PC-9 (cell line): ENCODE data around the gene CXCR5.

Experiments used
- EZH2 ChIP-seq: fragments of 200-600 bp; sonication (generic); IDR thresholded peaks from 2 replicates; pipeline ENCODE4 v1.8.0; 2017; ENCODE audit warnings: antibody characterized with exemption, low read depth
- TF ChIP-seq, protein P1 (sequence below): fragments of 200-600 bp; sonication (generic); conservative IDR thresholded peaks from 2 replicates; pipeline ENCODE4 v1.6.1; 2017; ENCODE audit warnings: mixed run types, antibody characterized with exemption, mild to moderate bottlenecking, moderate library complexity

DNA sequence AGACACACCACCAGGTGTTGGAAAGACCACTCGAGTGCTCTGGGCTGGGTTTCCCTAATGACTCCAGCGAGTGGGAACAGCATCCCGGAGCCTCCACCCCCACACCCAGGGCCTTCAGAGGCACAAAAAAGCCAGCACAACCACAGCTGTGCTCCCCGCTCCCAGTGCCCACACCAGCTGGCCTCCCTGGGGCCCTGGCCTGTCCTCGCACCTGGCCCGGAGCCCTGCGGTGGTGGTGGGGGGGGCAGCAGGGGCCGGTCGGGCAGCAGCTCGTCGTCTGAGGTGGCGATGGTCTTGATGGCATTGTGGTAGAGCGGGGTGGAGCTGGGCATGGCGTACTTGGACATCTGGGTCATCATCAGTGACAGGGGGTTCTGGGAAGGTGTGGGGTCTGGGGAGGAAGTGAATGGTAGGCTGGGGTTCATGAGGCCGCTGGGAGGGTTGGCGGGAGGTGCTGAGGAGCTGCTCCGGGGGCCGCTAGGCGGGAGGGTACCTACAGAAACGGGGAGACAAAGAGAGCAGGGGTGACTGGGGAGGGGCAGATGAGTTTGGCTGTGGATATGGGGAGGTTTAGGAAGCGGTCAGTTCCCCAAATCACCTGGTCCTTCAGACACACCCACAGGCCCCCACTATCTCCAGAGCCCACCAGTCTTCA is 16.1 kb downstream of the CXCR5 start:
- TF ChIP-seq, protein P1, sequence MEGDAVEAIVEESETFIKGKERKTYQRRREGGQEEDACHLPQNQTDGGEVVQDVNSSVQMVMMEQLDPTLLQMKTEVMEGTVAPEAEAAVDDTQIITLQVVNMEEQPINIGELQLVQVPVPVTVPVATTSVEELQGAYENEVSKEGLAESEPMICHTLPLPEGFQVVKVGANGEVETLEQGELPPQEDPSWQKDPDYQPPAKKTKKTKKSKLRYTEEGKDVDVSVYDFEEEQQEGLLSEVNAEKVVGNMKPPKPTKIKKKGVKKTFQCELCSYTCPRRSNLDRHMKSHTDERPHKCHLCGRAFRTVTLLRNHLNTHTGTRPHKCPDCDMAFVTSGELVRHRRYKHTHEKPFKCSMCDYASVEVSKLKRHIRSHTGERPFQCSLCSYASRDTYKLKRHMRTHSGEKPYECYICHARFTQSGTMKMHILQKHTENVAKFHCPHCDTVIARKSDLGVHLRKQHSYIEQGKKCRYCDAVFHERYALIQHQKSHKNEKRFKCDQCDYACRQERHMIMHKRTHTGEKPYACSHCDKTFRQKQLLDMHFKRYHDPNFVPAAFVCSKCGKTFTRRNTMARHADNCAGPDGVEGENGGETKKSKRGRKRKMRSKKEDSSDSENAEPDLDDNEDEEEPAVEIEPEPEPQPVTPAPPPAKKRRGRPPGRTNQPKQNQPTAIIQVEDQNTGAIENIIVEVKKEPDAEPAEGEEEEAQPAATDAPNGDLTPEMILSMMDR: no peak
- TF ChIP-seq EZH2: no peak
